NCI-H2107 (cell line): Measurements from ENCODE around the gene SDK2.
"Not testable (repeated sequence)": the region's sequence is repeated elsewhere in the genome, so short reads cannot be mapped to it uniquely, and the experiment has no call there.

Source experiments
- DNase-seq: peaks from one replicate; lab custom pipeline; 2025; lab: John Stamatoyannopoulos, UW

SDK2 gene

GRCh38 chr17:73343739-73344454 is 300.3 kb downstream of the SDK2 start:
- DNase-seq: no peak

GRCh38 chr17:73343168-73343634 is 301.0 kb downstream of the SDK2 start:
- peak; percentile 62 for DNase-seq

DNA sequence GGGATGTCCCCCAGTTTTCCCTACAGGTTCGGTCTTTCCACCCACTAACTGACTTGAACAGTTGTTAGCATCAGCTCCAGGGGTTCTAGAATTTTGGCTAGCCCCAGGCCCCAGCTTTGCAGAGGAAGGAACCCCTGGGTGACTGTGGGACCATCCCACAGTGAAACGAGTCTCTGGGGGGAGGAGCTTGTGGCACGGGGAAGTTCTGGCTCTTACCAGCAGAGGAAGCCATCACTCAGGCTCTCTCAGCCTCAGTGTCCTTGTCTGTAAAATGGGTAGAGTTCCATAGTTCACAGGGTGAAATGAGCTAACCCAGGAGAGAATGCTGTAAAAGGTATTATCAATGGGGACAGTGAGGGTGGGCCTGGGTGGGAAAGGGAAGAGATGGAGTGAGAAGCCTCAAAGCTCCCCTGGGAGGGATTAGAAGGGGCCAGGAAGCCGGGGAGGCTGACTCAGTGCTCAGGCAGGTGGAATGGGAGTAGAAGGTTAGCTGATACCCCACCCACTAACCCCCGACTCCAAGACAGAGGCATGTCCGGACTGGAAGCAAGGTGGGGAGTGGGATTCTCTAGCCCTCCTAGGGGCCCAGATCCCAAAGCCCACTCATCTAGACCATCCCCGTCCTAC is 301.6 kb downstream of the SDK2 start:
- DNase-seq: no peak

DNA sequence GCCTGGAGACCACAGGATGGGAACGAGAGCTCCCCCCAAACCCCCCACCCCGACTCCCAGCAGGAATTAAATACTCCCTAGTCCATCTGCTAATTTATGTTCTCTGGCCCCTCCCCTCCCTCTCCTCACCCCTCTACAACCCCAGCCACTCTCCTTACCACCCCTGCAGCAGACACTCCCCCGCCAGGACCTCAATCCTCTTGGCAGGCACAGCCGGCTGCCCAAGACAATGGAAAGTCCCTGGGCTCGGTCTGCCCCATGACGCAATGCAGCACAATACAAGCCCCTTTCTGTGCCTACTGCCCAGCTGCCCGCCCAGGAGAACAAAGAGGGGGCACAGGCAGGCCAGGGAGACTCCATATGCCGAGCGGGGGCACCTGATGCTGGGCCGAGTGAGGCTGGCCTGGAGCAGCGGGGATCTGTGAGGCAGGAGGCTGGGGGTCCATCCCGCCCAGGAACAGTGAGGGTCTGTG is 302.2 kb downstream of the SDK2 start:
- peak; percentile 25 for DNase-seq

- no peak for DNase-seq
Measured at GRCh38 chr17:73341350-73342049, 302.7 kb downstream of the SDK2 start.

DNA sequence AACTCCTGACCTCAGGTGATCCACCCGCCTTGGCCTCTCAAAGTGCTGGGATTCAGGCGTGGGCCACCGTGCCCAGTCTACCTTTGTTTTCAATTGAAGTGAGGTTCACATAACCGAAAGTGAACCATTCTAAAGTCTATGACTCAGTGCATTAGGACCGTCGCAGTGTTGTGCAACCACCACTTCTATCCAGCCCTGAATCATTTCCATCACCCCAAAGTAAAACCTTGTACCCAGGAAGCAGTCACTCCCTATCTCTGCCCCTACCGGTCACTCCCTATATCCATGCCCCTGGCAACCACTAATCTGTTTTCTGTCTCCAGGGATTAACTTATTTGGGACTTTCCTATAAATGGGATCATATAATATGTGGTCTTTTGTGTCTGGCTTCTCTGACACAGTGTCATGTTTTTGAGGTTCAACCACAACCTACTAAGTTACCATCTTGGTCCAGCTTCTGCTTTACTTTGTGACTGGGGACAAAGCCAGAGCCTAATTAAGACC is 304.1 kb downstream of the SDK2 start:
- DNase-seq: no peak

DNA sequence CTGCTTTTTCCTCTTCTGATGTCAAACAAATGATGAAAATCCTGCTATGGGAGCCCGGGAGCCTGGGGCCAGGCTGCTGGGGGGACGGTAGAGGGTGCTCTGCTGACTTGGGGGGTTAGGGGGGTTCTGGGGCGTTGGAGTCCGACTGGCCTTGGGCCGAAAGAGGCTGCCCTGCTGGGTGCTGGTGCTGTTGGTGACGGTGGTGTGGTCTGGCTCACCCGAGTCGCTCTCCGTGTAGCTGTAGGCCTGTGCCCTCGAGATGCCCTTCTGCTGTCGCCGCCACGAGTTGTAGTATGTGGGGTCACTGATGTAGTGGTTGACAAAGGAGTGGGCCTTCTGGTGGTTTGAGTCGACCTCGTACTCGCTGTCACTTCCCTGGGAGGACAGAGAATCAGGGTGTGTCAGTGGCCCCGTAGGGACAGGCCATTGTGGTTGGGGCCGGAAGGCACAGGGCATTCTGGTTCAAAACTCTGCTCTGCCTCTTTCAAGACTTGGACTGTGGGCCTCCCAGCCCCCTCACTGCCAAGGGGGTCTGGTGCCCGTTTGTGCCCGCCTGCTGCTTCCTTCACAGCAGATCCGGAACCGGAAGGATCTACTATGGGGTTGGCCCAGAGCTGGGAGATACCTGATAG is 305.6 kb downstream of the SDK2 start:
- DNase-seq: no peak

GRCh38 chr17:73338050-73338521 is 306.2 kb downstream of the SDK2 start:
- no peak for DNase-seq

GRCh38 chr17:73337330-73337710 is 306.9 kb downstream of the SDK2 start:
- no peak for DNase-seq

DNA sequence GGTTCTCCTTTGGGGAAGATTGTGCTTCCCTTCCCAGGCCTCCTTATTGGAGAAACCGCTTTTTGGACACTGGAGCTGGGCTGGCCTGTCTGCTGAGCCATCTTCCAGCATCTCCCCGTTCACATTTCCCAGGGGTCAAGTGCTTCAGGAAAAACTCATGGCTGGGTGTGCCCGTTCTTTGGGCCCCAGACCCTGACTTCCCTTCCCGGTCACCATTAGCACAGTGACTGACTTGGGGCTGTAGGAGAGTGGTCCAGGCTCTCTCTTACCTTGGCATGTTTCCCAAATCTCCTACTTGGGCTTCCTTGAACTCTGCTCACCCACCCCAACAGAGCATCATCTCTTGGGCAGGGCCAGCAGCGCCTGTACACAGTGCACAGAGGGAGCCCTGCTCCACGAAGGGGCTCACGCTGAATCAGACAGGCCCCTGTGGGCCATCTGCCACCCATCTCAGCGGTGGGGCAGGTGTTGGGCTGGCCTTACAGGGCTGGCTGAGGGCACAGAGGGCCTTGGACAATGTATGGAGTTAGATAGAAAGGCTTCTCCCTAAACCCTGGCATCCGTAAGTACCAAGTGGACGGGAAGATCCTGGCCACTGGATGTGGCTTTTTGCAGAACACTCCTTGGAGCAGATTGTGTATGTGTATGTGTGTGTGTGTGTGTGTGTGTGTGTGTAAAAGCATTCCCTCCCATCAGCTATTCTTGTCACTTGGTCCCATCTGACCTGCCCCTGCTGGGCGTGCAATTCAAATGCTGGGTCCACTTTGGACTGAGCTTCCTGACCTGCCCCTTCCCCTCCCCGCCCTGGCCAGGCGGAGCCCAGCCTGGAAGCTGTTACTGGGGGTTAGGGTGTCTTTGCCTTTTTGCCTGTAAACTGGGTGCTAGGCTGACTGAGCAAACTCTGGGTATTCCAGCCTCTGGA is 307.6 kb downstream of the SDK2 start:
- DNase-seq: no peak

- no peak for DNase-seq
Measured at GRCh38 chr17:73335591-73336407, 308.4 kb downstream of the SDK2 start.

GRCh38 chr17:73334771-73335513 is 309.3 kb downstream of the SDK2 start:
- no peak for DNase-seq

- DNase-seq: not testable (repeated sequence)
Measured at GRCh38 chr17:73333445-73333844, 310.8 kb downstream of the SDK2 start.

DNA sequence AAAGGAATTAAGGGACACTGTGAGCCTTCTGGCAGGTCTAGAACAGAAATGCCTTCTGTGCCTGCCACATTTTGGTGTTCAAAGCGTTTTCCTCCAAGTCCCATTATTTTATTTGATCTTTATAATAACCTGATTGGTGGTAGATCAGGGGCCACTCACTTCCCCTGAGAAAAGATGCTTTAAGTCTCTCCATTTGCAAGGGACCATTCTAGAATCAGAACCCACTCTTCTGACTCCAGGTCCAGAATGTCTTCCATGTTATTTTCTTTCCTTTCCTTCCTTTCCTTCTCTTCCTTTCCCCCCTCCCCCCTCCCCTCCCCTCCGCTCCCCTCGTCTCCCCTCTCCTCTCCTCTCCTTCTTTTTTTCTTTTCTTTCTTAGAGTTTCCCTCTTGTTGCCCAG is 313.2 kb downstream of the SDK2 start:
- DNase-seq: no peak

GRCh38 chr17:73327676-73328075 is 316.6 kb downstream of the SDK2 start:
- DNase-seq: no peak

DNA sequence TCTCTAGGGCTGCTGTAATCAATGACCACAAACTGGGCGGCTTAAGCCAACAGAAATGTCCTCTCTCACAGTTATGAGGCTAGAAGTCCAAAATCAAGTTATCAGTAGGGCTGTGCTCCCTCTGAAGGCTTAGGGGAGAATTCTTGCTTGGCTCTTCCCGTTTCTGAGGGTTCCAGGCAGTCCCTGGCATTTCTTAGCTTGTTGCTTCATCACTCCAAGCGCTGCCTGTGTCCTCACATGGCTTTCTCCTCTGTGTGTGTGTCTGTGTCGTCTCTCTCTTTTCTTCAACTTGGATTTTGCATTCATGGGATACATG is 318.8 kb downstream of the SDK2 start:
- DNase-seq: no peak

DNA sequence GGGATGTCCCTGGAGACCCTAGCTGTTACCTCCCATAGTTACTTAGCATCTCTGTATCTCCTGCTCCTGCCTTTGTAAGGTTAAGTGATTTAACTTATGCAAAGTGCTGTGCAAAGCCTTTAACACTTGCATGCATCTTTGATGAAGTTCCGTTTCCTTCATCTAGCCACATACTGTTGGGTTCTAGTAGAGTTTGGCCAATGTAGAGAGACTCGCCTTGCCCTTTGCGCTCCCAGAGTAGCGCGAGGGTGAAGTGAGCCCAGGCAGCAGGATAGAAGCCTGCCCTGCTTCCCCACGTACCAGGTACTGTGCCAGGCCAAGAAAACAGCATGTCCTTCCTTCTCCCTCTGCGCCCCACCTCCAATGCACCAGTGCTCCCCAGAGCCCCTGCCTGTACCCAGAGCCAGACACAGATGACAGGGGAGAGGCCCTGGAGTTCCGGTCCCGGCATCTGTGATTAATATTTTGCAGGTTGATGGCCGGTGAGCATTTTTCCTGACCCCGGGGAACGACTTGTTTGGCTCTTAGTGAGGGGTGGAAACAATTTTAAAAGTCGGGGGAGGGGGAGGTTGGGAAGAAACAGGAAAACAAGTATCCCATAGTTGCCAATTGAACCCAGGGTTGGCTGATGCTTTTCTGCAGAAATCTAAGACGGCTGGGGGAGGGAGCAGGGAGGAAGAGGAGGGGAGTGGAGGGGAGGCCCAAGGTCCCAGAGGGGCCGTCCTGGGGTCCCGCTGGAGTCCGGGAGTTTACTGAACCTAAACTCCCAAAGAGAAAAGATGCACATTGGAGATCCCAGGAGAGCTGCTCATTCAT is 319.3 kb downstream of the SDK2 start:
- no peak for DNase-seq

- DNase-seq: no peak
Measured at GRCh38 chr17:73324160-73324475, 320.1 kb downstream of the SDK2 start.
